ENCODE measurements around the gene ALG1.

Gene ALG1

GRCh38 chr16:5060073-5060641, 11.5 kb upstream of the ALG1 start:
- H3K4me1 Mint-ChIP-seq (ENCODE audit: low read depth), result no peaks in the 10 kb centered on the region
- H3K27me3 Mint-ChIP-seq (ENCODE audit: low read depth), result no peaks in the 10 kb centered on the region
- no peaks in the 10 kb centered on the region for H3K9me3 Mint-ChIP-seq
- DNase-seq (ENCODE audit: low spot score), result no peak
- H3K4me3 Mint-ChIP-seq, result no peak overlapping the region
- no peaks in the 10 kb centered on the region for H3K36me3 Mint-ChIP-seq (ENCODE audit: low read depth)
- H3K27ac Mint-ChIP-seq, result no peak overlapping the region

GRCh38 chr16:5062051-5062450, 9.6 kb upstream of the ALG1 start:
- DNase-seq (ENCODE audit: low spot score), result no peak
- no peak overlapping the region for H3K27ac Mint-ChIP-seq
- no peaks in the 10 kb centered on the region for H3K27me3 Mint-ChIP-seq (ENCODE audit: low read depth)
- no peaks in the 10 kb centered on the region for H3K4me1 Mint-ChIP-seq (ENCODE audit: low read depth)
- no peaks in the 10 kb centered on the region for H3K36me3 Mint-ChIP-seq (ENCODE audit: low read depth)
- H3K4me3 Mint-ChIP-seq, result no peak overlapping the region
- H3K9me3 Mint-ChIP-seq, result no peaks in the 10 kb centered on the region

- no peak for DNase-seq (ENCODE audit: low spot score)
- Mint-ChIP-seq H3K4me1 (ENCODE audit: low read depth) (no peaks in the 10 kb centered on the region), H3K4me3 (no peak overlapping the region), H3K27ac (no peak overlapping the region), H3K36me3 (ENCODE audit: low read depth) (no peaks in the 10 kb centered on the region), H3K9me3 (no peaks in the 10 kb centered on the region), H3K27me3 (ENCODE audit: low read depth) (no peaks in the 10 kb centered on the region)
Observed at GRCh38 chr16:5062790-5063765, 8.6 kb upstream of the ALG1 start.

- H3K4me1 Mint-ChIP-seq (ENCODE audit: low read depth), result no peaks in the 10 kb centered on the region
- no peaks in the 10 kb centered on the region for H3K27me3 Mint-ChIP-seq (ENCODE audit: low read depth)
- no peak overlapping the region for H3K4me3 Mint-ChIP-seq
- no peak for DNase-seq (ENCODE audit: low spot score)
- H3K36me3 Mint-ChIP-seq (ENCODE audit: low read depth), result no peaks in the 10 kb centered on the region
- H3K9me3 Mint-ChIP-seq, result no peaks in the 10 kb centered on the region
- no peak overlapping the region for H3K27ac Mint-ChIP-seq
Observed at GRCh38 chr16:5064915-5065314, 6.7 kb upstream of the ALG1 start.

GRCh38 chr16:5065326-5065725, 6.3 kb upstream of the ALG1 start:
- no peaks in the 10 kb centered on the region for H3K4me1 Mint-ChIP-seq (ENCODE audit: low read depth)
- no peaks in the 10 kb centered on the region for H3K36me3 Mint-ChIP-seq (ENCODE audit: low read depth)
- H3K9me3 Mint-ChIP-seq, result no peaks in the 10 kb centered on the region
- no peaks in the 10 kb centered on the region for H3K27me3 Mint-ChIP-seq (ENCODE audit: low read depth)
- no peak overlapping the region for H3K4me3 Mint-ChIP-seq
- H3K27ac Mint-ChIP-seq, result no peak overlapping the region
- no peak for DNase-seq (ENCODE audit: low spot score)

- DNase-seq (ENCODE audit: low spot score), result no peak
- Mint-ChIP-seq H3K4me3 (no peak within 1 kb of the TSS), H3K27ac (no peak within 1 kb of the TSS), H3K36me3 (ENCODE audit: low read depth) (no peaks in the 10 kb centered on the region), H3K27me3 (ENCODE audit: low read depth) (no peaks in the 10 kb centered on the region), H3K4me1 (ENCODE audit: low read depth) (no peaks in the 10 kb centered on the region), H3K9me3 (no peaks in the 10 kb centered on the region)
Observed at GRCh38 chr16:5065813-5066212, 5.8 kb upstream of the ALG1 start, which contains the start of gene C16orf89. Gene C16orf89 (minus strand): TSS chr16:5065956. CDS start chr16:5065908, 48 bp downstream.

GRCh38 chr16:5066511-5066910, 5.1 kb upstream of the ALG1 start:
- Mint-ChIP-seq H3K27ac (no peak overlapping the region), H3K4me3 (no peak overlapping the region), H3K9me3 (no peaks in the 10 kb centered on the region), H3K27me3 (ENCODE audit: low read depth) (no peaks in the 10 kb centered on the region), H3K36me3 (ENCODE audit: low read depth) (no peaks in the 10 kb centered on the region), H3K4me1 (ENCODE audit: low read depth) (peaks cover 4% of the 10 kb centered on the region)
- DNase-seq (ENCODE audit: low spot score), result no peak

- Mint-ChIP-seq H3K4me3 (no peak overlapping the region), H3K27me3 (ENCODE audit: low read depth) (no peaks in the 10 kb centered on the region), H3K36me3 (ENCODE audit: low read depth) (no peaks in the 10 kb centered on the region), H3K4me1 (ENCODE audit: low read depth) (peaks cover 20% of the 10 kb centered on the region), H3K9me3 (no peaks in the 10 kb centered on the region), H3K27ac (no peak overlapping the region)
- DNase-seq (ENCODE audit: low spot score), result no peak
Observed at GRCh38 chr16:5069048-5069447, 2.6 kb upstream of the ALG1 start.

- Mint-ChIP-seq H3K27ac (no peak overlapping the region), H3K9me3 (no peaks in the 10 kb centered on the region), H3K36me3 (ENCODE audit: low read depth) (peaks cover 5% of the 10 kb centered on the region), H3K27me3 (ENCODE audit: low read depth) (no peaks in the 10 kb centered on the region), H3K4me1 (ENCODE audit: low read depth) (peaks cover 20% of the 10 kb centered on the region), H3K4me3 (no peak overlapping the region)
- no peak for DNase-seq (ENCODE audit: low spot score)
Observed at GRCh38 chr16:5069854-5070253, 1.8 kb upstream of the ALG1 start.

- Mint-ChIP-seq H3K9me3 (no peaks in the 10 kb centered on the region), H3K27ac (no peak overlapping the region), H3K4me1 (ENCODE audit: low read depth) (peaks cover 20% of the 10 kb centered on the region), H3K36me3 (ENCODE audit: low read depth) (peaks cover 10% of the 10 kb centered on the region), H3K4me3 (peak overlapping the region; percentile 15), H3K27me3 (ENCODE audit: low read depth) (no peaks in the 10 kb centered on the region)
- DNase-seq (ENCODE audit: low spot score), result no peak
Observed at GRCh38 chr16:5070431-5071186, 1.0 kb upstream of the ALG1 start.

- peaks cover 20% of the 10 kb centered on the region for H3K4me1 Mint-ChIP-seq (ENCODE audit: low read depth)
- H3K4me3 Mint-ChIP-seq, result peak overlapping the region; percentile 97
- peak overlapping the region; percentile 98 for H3K27ac Mint-ChIP-seq
- no peaks in the 10 kb centered on the region for H3K27me3 Mint-ChIP-seq (ENCODE audit: low read depth)
- H3K9me3 Mint-ChIP-seq, result no peaks in the 10 kb centered on the region
- peaks cover 14% of the 10 kb centered on the region for H3K36me3 Mint-ChIP-seq (ENCODE audit: low read depth)
- no peak for DNase-seq (ENCODE audit: low spot score)
Observed at GRCh38 chr16:5071341-5071680, 332 bp upstream of the ALG1 start.

- peaks cover 20% of the 10 kb centered on the region for H3K4me1 Mint-ChIP-seq (ENCODE audit: low read depth)
- peak overlapping the region; percentile 97 for H3K4me3 Mint-ChIP-seq
- peak overlapping the region; percentile 98 for H3K27ac Mint-ChIP-seq
- no peak for DNase-seq (ENCODE audit: low spot score)
- no peaks in the 10 kb centered on the region for H3K27me3 Mint-ChIP-seq (ENCODE audit: low read depth)
- H3K36me3 Mint-ChIP-seq (ENCODE audit: low read depth), result peaks cover 16% of the 10 kb centered on the region
- no peaks in the 10 kb centered on the region for H3K9me3 Mint-ChIP-seq
Observed at GRCh38 chr16:5072334-5073278, 963 bp downstream of the ALG1 start.

GRCh38 chr16:5073279-5073629, 1.6 kb downstream of the ALG1 start:
- peak overlapping the region; percentile 97 for H3K4me3 Mint-ChIP-seq
- no peak for DNase-seq (ENCODE audit: low spot score)
- H3K27ac Mint-ChIP-seq, result peak overlapping the region; percentile 98
- no peaks in the 10 kb centered on the region for H3K9me3 Mint-ChIP-seq
- no peaks in the 10 kb centered on the region for H3K27me3 Mint-ChIP-seq (ENCODE audit: low read depth)
- peaks cover 20% of the 10 kb centered on the region for H3K4me1 Mint-ChIP-seq (ENCODE audit: low read depth)
- peaks cover 16% of the 10 kb centered on the region for H3K36me3 Mint-ChIP-seq (ENCODE audit: low read depth)

Measured in T-helper 2 cell treated with Interferon-gamma antibody and Interleukin-4, amounts not matched to agents 5 μg/mL and 100 μg/mL, for 36 hours (primary cell).